HG03521 (cell line): Measurements from ENCODE around the gene ZBTB46.
A peak's percentile ranks its signal among the peaks of the same experiment; 100 is the strongest.

Source experiments
- ATAC-seq: cut with Tn5 transposase; IDR thresholded peaks from one replicate; pipeline ENCODE4 v1.9.1; 2021; ENCODE audit warnings: mild to moderate bottlenecking, moderate library complexity; ENCODE audit not compliant: unreplicated experiment

Gene ZBTB46

GRCh38 chr20:63839620-63840019 lies 8.6 kb upstream of the ZBTB46 start:
- no peak for ATAC-seq

GRCh38 chr20:63837479-63837878 lies 6.4 kb upstream of the ZBTB46 start:
- no peak for ATAC-seq

GRCh38 chr20:63836458-63837344 lies 5.6 kb upstream of the ZBTB46 start:
- no peak for ATAC-seq

- no peak for ATAC-seq
These were observed 4.2 kb upstream of the ZBTB46 start for GRCh38 chr20:63835021-63835858.

GRCh38 chr20:63834491-63834880 lies 3.4 kb upstream of the ZBTB46 start:
- ATAC-seq = no peak

- no peak for ATAC-seq
These were observed 2.9 kb upstream of the ZBTB46 start for GRCh38 chr20:63833776-63834490.

- ATAC-seq = no peak
These were observed 1.1 kb upstream of the ZBTB46 start for GRCh38 chr20:63831993-63832686.

GRCh38 chr20:63831646-63831992 lies 555 bp upstream of the ZBTB46 start:
- ATAC-seq = no peak

- peak; percentile 9 for ATAC-seq
These were observed 874 bp downstream of the ZBTB46 start for GRCh38 chr20:63829945-63830835.

- no peak for ATAC-seq
These were observed 1.5 kb downstream of the ZBTB46 start for GRCh38 chr20:63829603-63829944.

GRCh38 chr20:63828951-63829350 lies 2.1 kb downstream of the ZBTB46 start:
- ATAC-seq = no peak

GRCh38 chr20:63828545-63828944 lies 2.5 kb downstream of the ZBTB46 start:
- ATAC-seq = no peak

- ATAC-seq = no peak
These were observed 2.9 kb downstream of the ZBTB46 start for GRCh38 chr20:63828124-63828523.

GRCh38 chr20:63826753-63827152 lies 4.3 kb downstream of the ZBTB46 start:
- ATAC-seq = no peak

- ATAC-seq = no peak
These were observed 5.5 kb downstream of the ZBTB46 start for GRCh38 chr20:63825331-63826118.

- no peak for ATAC-seq
These were observed 7.3 kb downstream of the ZBTB46 start for GRCh38 chr20:63823691-63824311.

- no peak for ATAC-seq
These were observed 8.8 kb downstream of the ZBTB46 start for GRCh38 chr20:63822276-63822696.

GRCh38 chr20:63821811-63822210 lies 9.3 kb downstream of the ZBTB46 start:
- no peak for ATAC-seq
